HG03439 (cell line): ENCODE results near the gene ABR.

Experiments
- ATAC-seq: cut with Tn5 transposase; IDR thresholded peaks from one replicate; pipeline ENCODE4 v1.9.1; 2021; ENCODE audit warnings: mild to moderate bottlenecking, moderate library complexity; ENCODE audit not compliant: unreplicated experiment

The ABR gene

GRCh38 chr17:1036171-1036844 lies 143.5 kb downstream of the ABR start:
- no peak for ATAC-seq

- ATAC-seq: no peak
These were observed 144.1 kb downstream of the ABR start for GRCh38 chr17:1035546-1036170.

GRCh38 chr17:1034652-1035210 lies 145.1 kb downstream of the ABR start:
- no peak for ATAC-seq

GRCh38 chr17:1033503-1033902 lies 146.3 kb downstream of the ABR start:
- ATAC-seq: no peak

- no peak for ATAC-seq
These were observed 147.4 kb downstream of the ABR start for GRCh38 chr17:1032391-1032790.

- no peak for ATAC-seq
These were observed 148.1 kb downstream of the ABR start for GRCh38 chr17:1031711-1032110.

- ATAC-seq: no peak
These were observed 148.9 kb downstream of the ABR start for GRCh38 chr17:1030684-1031532.

- ATAC-seq: no peak
These were observed 149.7 kb downstream of the ABR start for GRCh38 chr17:1029922-1030644.

GRCh38 chr17:1029196-1029921 lies 150.4 kb downstream of the ABR start:
- ATAC-seq: no peak

- no peak for ATAC-seq
These were observed 152.7 kb downstream of the ABR start for GRCh38 chr17:1027044-1027443.

GRCh38 chr17:1026599-1026975 lies 153.2 kb downstream of the ABR start:
- no peak for ATAC-seq

- no peak for ATAC-seq
These were observed 153.8 kb downstream of the ABR start for GRCh38 chr17:1025733-1026598.

- ATAC-seq: no peak
These were observed 155.7 kb downstream of the ABR start for GRCh38 chr17:1024076-1024475.

- no peak for ATAC-seq
These were observed 157.3 kb downstream of the ABR start for GRCh38 chr17:1022278-1023024.

- no peak for ATAC-seq
These were observed 158.6 kb downstream of the ABR start for GRCh38 chr17:1021147-1021546.

GRCh38 chr17:1019451-1019850 lies 160.3 kb downstream of the ABR start:
- no peak for ATAC-seq

- no peak for ATAC-seq
These were observed 161.2 kb downstream of the ABR start for GRCh38 chr17:1018547-1018946.

GRCh38 chr17:1013729-1014090 lies 166.1 kb downstream of the ABR start:
- ATAC-seq: no peak
